Hepatocyte (in vitro differentiated cells): ENCODE data around the gene AEBP1. TPM values are rescaled to one million over a fixed set of nuclear protein-coding genes. Genes with fewer than 3 reads are reported as not detected.

Experiments
- DNase-seq: peaks from one replicate; pipeline ENCODE4 v3.0.0-alpha.2; 2016; ENCODE audit warnings: low spot score
- H2AFZ ChIP-seq: fragments of 200-600 bp; sonication (generic); 2 replicates; pipeline ENCODE4 v1.6.0; 2016; ENCODE audit warnings: antibody characterized with exemption, mild to moderate bottlenecking
- H3K27ac ChIP-seq: fragments of 200-600 bp; sonication (generic); 2 replicates; pipeline ENCODE4 v1.5.1; 2016; ENCODE audit warnings: mild to moderate bottlenecking
- H3K27me3 ChIP-seq: fragments of 200-600 bp; sonication (generic); 2 replicates; pipeline ENCODE4 v1.6.1; 2016
- H3K36me3 ChIP-seq: fragments of 200-600 bp; sonication (generic); replicated peaks from 2 replicates; pipeline ENCODE4 v1.5.1; 2016; ENCODE audit warnings: low read depth; ENCODE audit not compliant: insufficient read depth
- H3K4me1 ChIP-seq: fragments of 200-600 bp; sonication (generic); 2 replicates; pipeline ENCODE4 v1.5.1; 2016; ENCODE audit warnings: mild to moderate bottlenecking, moderate library complexity; ENCODE audit not compliant: insufficient read depth
- H3K4me2 ChIP-seq: fragments of 200-600 bp; sonication (generic); 2 replicates; pipeline ENCODE4 v1.6.0; 2016
- H3K4me3 ChIP-seq: fragments of 200-600 bp; sonication (generic); 2 replicates; pipeline ENCODE4 v1.5.1; 2016; ENCODE audit warnings: mild to moderate bottlenecking
- H3K79me2 ChIP-seq: fragments of 200-600 bp; sonication (generic); 2 replicates; pipeline ENCODE4 v1.6.0; 2017; ENCODE audit warnings: mild to moderate bottlenecking
- H3K9me2 ChIP-seq: fragments of 200-600 bp; sonication (generic); replicated peaks from 2 replicates; pipeline ENCODE4 v1.6.0; 2017; ENCODE audit warnings: mild to moderate bottlenecking; ENCODE audit not compliant: insufficient read depth
- H3K9me3 ChIP-seq: fragments of 200-600 bp; sonication (generic); 2 replicates; pipeline ENCODE4 v1.5.1; 2016; ENCODE audit warnings: low read depth, mild to moderate bottlenecking
- H4K20me1 ChIP-seq: fragments of 200-600 bp; sonication (generic); 2 replicates; pipeline ENCODE4 v1.6.0; 2016; ENCODE audit warnings: mild to moderate bottlenecking; ENCODE audit not compliant: insufficient read depth, poor library complexity, severe bottlenecking
- CTCF ChIP-seq: fragments of 200-600 bp; sonication (generic); IDR thresholded peaks from 2 replicates; pipeline ENCODE4 v1.5.1; 2016; ENCODE audit warnings: antibody characterized with exemption, mild to moderate bottlenecking; ENCODE audit not compliant: poor library complexity
- EZH2 ChIP-seq: fragments of 200-600 bp; sonication (generic); IDR thresholded peaks from 2 replicates; pipeline ENCODE4 v1.6.1; 2016; ENCODE audit warnings: antibody characterized with exemption, mild to moderate bottlenecking, borderline replicate concordance
- EZH2phosphoT487 ChIP-seq: fragments of 200-600 bp; sonication (generic); IDR thresholded peaks from one replicate; pipeline ENCODE4 v1.6.1; 2018; ENCODE audit warnings: antibody characterized with exemption, mild to moderate bottlenecking, low read depth, moderate library complexity; ENCODE audit not compliant: unreplicated experiment, severe bottlenecking
- WGBS: methylation state at CpG from one replicate; pipeline ENCODE4 v1.1.6; 2016; ENCODE audit warnings: low lambda C conversion rate; ENCODE audit errors: missing lambda C conversion rate; 5-methylcytosine and 5-hydroxymethylcytosine counted together
- polyA plus RNA-seq: library from polyadenylated mRNA; unstranded; fragments of >200 nt; fragmentation: Nextera tagmentation; extraction: Ambion mirVana; gene quantifications from 2 replicates; pipeline ENCODE4 v1.2.1, GENCODE V29; 2016
- total RNA-seq: library from RNA; depleted of rRNA; stranded (reverse); fragments of >200 nt; gene quantifications from 2 replicates; pipeline ENCODE4 v1.2.3, GENCODE V29; 2014

AEBP1 gene
- total and polyA plus RNA-seq, 2 experiments from 2014 or later, result 26.7 to 108 TPM

GRCh38 chr7:44111761-44112160 is 7.6 kb downstream of the AEBP1 start:
- no peak for TF ChIP-seq EZH2phosphoT487
- TF ChIP-seq CTCF, result no peak
- no peak for TF ChIP-seq EZH2
- Histone ChIP-seq H3K4me2 (no peak overlapping the region), H3K9me2 (no peaks in the 10 kb centered on the region), H3K4me3 (no peak overlapping the region), H3K4me1 (no peaks in the 10 kb centered on the region), H3K27me3 (no peaks in the 10 kb centered on the region), H2AFZ (no peak overlapping the region), H3K9me3 (no peaks in the 10 kb centered on the region), H3K27ac (no peak overlapping the region), H3K36me3 (no peaks in the 10 kb centered on the region), H4K20me1 (no peaks in the 10 kb centered on the region), H3K79me2 (no peaks in the 10 kb centered on the region)
- 93% methylated on average over 16 of the region's 16 CpGs for WGBS
- DNase-seq, result no peak

GRCh38 chr7:44112231-44112996 is 8.3 kb downstream of the AEBP1 start:
- Histone ChIP-seq H3K27me3 (no peaks in the 10 kb centered on the region), H3K27ac (no peak overlapping the region), H3K4me1 (no peaks in the 10 kb centered on the region), H3K9me3 (no peaks in the 10 kb centered on the region), H4K20me1 (no peaks in the 10 kb centered on the region), H3K36me3 (no peaks in the 10 kb centered on the region), H3K4me2 (no peak overlapping the region), H3K4me3 (no peak overlapping the region), H3K9me2 (no peaks in the 10 kb centered on the region), H3K79me2 (no peaks in the 10 kb centered on the region), H2AFZ (no peak overlapping the region)
- no peak for DNase-seq
- WGBS, result 91% methylated on average over 39 of the region's 41 CpGs
- TF ChIP-seq EZH2phosphoT487 (no peak), EZH2 (no peak), CTCF (no peak)

GRCh38 chr7:44112997-44113763 is 9.0 kb downstream of the AEBP1 start:
- no peaks in the 10 kb centered on the region for H3K9me2 ChIP-seq
- no peak for TF ChIP-seq EZH2
- TF ChIP-seq EZH2phosphoT487, result no peak
- H3K27me3 ChIP-seq, result no peaks in the 10 kb centered on the region
- no peak overlapping the region for H3K4me2 ChIP-seq
- H3K79me2 ChIP-seq, result no peaks in the 10 kb centered on the region
- no peak for DNase-seq
- H3K9me3 ChIP-seq, result no peaks in the 10 kb centered on the region
- no peaks in the 10 kb centered on the region for H4K20me1 ChIP-seq
- no peaks in the 10 kb centered on the region for H3K4me1 ChIP-seq
- no peaks in the 10 kb centered on the region for H3K36me3 ChIP-seq
- H3K27ac ChIP-seq, result no peak overlapping the region
- 98% methylated on average over 24 of the region's 34 CpGs for WGBS
- H3K4me3 ChIP-seq, result no peak overlapping the region
- H2AFZ ChIP-seq, result no peak overlapping the region

GRCh38 chr7:44113764-44114354 is 9.7 kb downstream of the AEBP1 start:
- TF ChIP-seq EZH2phosphoT487 (no peak), CTCF (no peak), EZH2 (no peak)
- Histone ChIP-seq H3K79me2 (no peaks in the 10 kb centered on the region), H3K27me3 (no peaks in the 10 kb centered on the region), H4K20me1 (no peaks in the 10 kb centered on the region), H3K4me3 (no peak overlapping the region), H3K4me2 (no peak overlapping the region), H2AFZ (no peak overlapping the region), H3K9me3 (no peaks in the 10 kb centered on the region), H3K27ac (no peak overlapping the region), H3K36me3 (no peaks in the 10 kb centered on the region), H3K9me2 (no peaks in the 10 kb centered on the region), H3K4me1 (no peaks in the 10 kb centered on the region)
- DNase-seq, result no peak
- 97% methylated on average over 9 of the region's 24 CpGs for WGBS
